ENCODE measurements around the gene CEACAM18. TPM values are rescaled to one million over a fixed set of nuclear protein-coding genes. Genes with fewer than 3 reads are reported as not detected.

Gene CEACAM18
- total and polyA plus RNA-seq, 2 of the 8 experiments (the other 6 are each of a cell fraction or from before 2014, with no cell fraction given), result not detected

DNA sequence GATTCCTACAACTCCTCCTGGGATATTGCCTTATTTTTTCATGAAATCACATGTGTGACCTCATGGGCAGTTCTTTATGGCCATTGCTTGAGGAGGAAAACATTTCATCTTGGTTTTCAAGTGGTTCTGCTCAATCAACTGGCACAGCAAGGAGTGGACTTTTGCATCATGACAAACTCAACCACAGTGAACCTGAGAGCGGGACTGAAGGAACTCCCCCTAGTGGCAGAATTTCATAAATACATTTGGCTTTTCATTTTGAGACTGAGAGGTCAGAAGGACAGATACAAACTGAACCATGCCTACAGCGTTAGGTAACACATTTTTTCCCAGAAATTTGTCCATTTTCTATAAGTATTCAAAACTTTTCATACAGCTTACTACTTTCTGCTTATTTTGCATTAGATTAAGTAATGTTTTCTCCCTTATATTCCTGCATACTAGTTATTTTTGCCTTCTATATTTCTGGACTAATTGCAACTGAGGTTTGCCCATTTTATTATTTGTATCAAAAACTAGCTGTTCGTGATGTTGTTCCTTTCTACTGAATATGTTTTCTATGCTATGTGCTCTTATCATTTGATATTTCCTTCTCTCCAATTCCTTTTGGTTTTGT lies 36.6 kb downstream of the CEACAM18 start:
- H2BK12ac ChIP-seq (ENCODE audit: low read depth, low read length), result no peak overlapping the region
- FAIRE-seq (peak; percentile 88), DNase-seq (ENCODE audit: low read depth in 1 of 2, low spot score in 2 of 2) (no peak)

More for the DNA sequence above, 36.6 kb downstream of the CEACAM18 start:
- no peak overlapping the region for H3K23ac ChIP-seq (ENCODE audit: insufficient read length)
- no peaks in the 10 kb centered on the region for H3K4me1 ChIP-seq (replicated peaks in 1 of 4; ENCODE audit: control insufficient read depth in 3 of 4, insufficient read depth in 4 of 4, low read length in 3 of 4)
- ChIA-PET POLR2A (ENCODE audit: partially characterized antibody) (no interaction called here), CTCF (ENCODE audit: partially characterized antibody) (interaction anchor here (0.6 to 4.2 kb wide), 33 partner anchors 9 to 383 kb away, joined by 3 to 19 read pairs (median 3); partner anchors contain the start of genes CEACAM18 and SIGLEC6)
- H3K36me3 ChIP-seq (ENCODE audit: control insufficient read depth in 2 of 4, insufficient read depth in 4 of 4, low read length in 3 of 4), result no peaks in the 10 kb centered on the region
- WGBS, 2 experiments (ENCODE audit: extremely low coverage in 1 of 2, insufficient coverage in 1 of 2, insufficient read length in 1 of 2, insufficient replicate concordance in 2 of 2, low coverage in 1 of 2, low lambda C conversion rate in 2 of 2, missing lambda C conversion rate in 1 of 2), result 44% methylated on average over 3 of the region's 3 CpGs; no CpG with 5 or more reads in 1 of the 2 experiments
- no peaks in the 10 kb centered on the region for H3K23me2 ChIP-seq (ENCODE audit: low read depth, low read length)
- no peak overlapping the region for H2AFZ ChIP-seq (ENCODE audit: low read length)
- H4K8ac ChIP-seq (ENCODE audit: extremely low read depth, insufficient read depth, low read length), result no peak overlapping the region
- H3K9ac ChIP-seq (replicated peaks in 1 of 4; ENCODE audit: extremely low read depth in 1 of 4, low read depth in 3 of 4, low read length in 3 of 4), result no peak overlapping the region
- H4K91ac ChIP-seq (replicated peaks; ENCODE audit: insufficient read length, low read length), result no peak overlapping the region
- H2BK20ac ChIP-seq (ENCODE audit: low read length), result no peak overlapping the region
- H4K5ac ChIP-seq (ENCODE audit: insufficient read length, low read depth, low read length), result no peak overlapping the region
- no peaks in the 10 kb centered on the region for H3K79me1 ChIP-seq (ENCODE audit: low read depth, low read length)
- H3K79me2 ChIP-seq (ENCODE audit: control insufficient read depth in 1 of 2, insufficient read depth in 2 of 2, low read length in 2 of 2), result no peaks in the 10 kb centered on the region
- no peak overlapping the region for H2BK15ac ChIP-seq (ENCODE audit: low read length)
- peaks cover 0 to 1% (median 0%) of the 10 kb centered on the region in 4 experiments; a peak in 1 of 7 replicates for H3K27me3 ChIP-seq (replicated peaks in 1 of 4; ENCODE audit: control insufficient read depth in 3 of 4, extremely low read depth in 1 of 4, insufficient read depth in 3 of 4, low read length in 3 of 4)
- no peak overlapping the region for H3K56ac ChIP-seq (replicated peaks; ENCODE audit: insufficient read length, low read depth, low read length)
- no peak overlapping the region for H3K4me3 ChIP-seq (ENCODE audit: extremely low read depth in 1 of 4, insufficient read depth in 2 of 4, low read depth in 3 of 4, low read length in 4 of 4)
- TF ChIP-seq, protein P1, sequence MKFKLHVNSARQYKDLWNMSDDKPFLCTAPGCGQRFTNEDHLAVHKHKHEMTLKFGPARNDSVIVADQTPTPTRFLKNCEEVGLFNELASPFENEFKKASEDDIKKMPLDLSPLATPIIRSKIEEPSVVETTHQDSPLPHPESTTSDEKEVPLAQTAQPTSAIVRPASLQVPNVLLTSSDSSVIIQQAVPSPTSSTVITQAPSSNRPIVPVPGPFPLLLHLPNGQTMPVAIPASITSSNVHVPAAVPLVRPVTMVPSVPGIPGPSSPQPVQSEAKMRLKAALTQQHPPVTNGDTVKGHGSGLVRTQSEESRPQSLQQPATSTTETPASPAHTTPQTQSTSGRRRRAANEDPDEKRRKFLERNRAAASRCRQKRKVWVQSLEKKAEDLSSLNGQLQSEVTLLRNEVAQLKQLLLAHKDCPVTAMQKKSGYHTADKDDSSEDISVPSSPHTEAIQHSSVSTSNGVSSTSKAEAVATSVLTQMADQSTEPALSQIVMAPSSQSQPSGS (IDR thresholded peaks at IDR 0.05; ENCODE audit: low read length), result no peak
- TF ChIP-seq RAD21 (IDR thresholded peaks at IDR 0.05 in 1 of 2, conservative IDR thresholded peaks at IDR 0.05 in 1 of 2; ENCODE audit: low read depth in 2 of 2, low read length in 2 of 2), result peak; percentile 41 to 44
- TF ChIP-seq CTCF (IDR thresholded peaks at IDR 0.05; ENCODE audit: control extremely low read depth in 1 of 3, insufficient read depth in 1 of 3, low read depth in 1 of 3, low read length in 3 of 3), result peak; percentile 21 to 74 (median 53); a peak in 3 of 4 replicates
- H3K27ac ChIP-seq (ENCODE audit: low read depth, low read length), result no peak overlapping the region
- H3K4ac ChIP-seq (replicated peaks; ENCODE audit: insufficient read length, low read depth, low read length), result no peak overlapping the region
- H3K9me3 ChIP-seq (ENCODE audit: insufficient read depth in 2 of 2, low read depth in 1 of 2, low read length in 1 of 2), result peaks cover 24 to 42% of the 10 kb centered on the region in 2 experiments
- H3K14ac ChIP-seq (ENCODE audit: insufficient read length), result no peak overlapping the region
- H2BK120ac ChIP-seq (replicated peaks; ENCODE audit: low read depth, low read length), result no peak overlapping the region
- no peak overlapping the region for H2AK5ac ChIP-seq (ENCODE audit: low read depth, low read length)
- H4K20me1 ChIP-seq (replicated peaks in 1 of 2; ENCODE audit: control insufficient read depth in 1 of 2, insufficient read depth in 2 of 2, low read length in 2 of 2), result no peaks in the 10 kb centered on the region
- no peak overlapping the region for H2BK5ac ChIP-seq (ENCODE audit: low read depth, low read length)
- no peak overlapping the region for H3K18ac ChIP-seq (ENCODE audit: extremely low read depth, low read length)
- no peak overlapping the region for H3K4me2 ChIP-seq (ENCODE audit: insufficient read depth in 1 of 2, low read depth in 2 of 2, low read length in 2 of 2)

Data from H1 (cell line).